Daoy (cell line): ENCODE measurements around the gene TAF1B. TPM values are rescaled to one million over a fixed set of nuclear protein-coding genes. Genes with fewer than 3 reads are reported as not detected.
"Not testable (repeated sequence)": the region's sequence is repeated elsewhere in the genome, so short reads cannot be mapped to it uniquely, and the experiment has no call there.

Source experiments
- DNase-seq: peaks from one replicate; pipeline ENCODE4 v3.0.0-alpha.2; 2015; ENCODE audit warnings: low read depth
- total RNA-seq: library from RNA; depleted of rRNA; stranded (reverse); fragments of >200 nt; shearing (Covaris generic); gene quantifications from 2 replicates; pipeline ENCODE4 v1.2.3, GENCODE V29; 2014

The TAF1B gene
- total RNA-seq, 1 experiment from 2014 or later: 47.2 TPM

GRCh38 chr2:9879455-9880194, 36.4 kb downstream of the TAF1B start:
- no peak for DNase-seq

DNA sequence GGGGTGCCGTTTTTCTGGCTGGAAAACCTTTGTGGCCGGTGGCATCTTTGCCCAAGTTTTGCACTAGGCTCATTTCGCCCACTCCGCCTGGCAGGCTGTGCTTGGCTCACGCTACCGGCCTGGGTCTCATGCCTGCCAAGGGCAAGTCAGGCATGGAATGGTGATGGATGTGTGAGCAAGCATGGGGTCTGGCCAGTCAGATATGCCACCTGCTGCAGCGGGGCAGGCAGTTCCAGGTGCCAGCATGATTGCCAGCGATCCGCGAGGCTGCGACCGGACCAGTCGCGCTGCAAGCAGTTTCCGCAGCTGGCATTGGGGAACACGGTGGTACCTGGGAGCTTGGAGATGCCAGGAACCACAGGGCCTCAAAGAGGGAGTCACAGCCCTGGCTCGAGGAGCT, 40.6 kb downstream of the TAF1B start:
- no peak for DNase-seq

GRCh38 chr2:9884436-9884835, 41.2 kb downstream of the TAF1B start:
- DNase-seq: no peak

DNA sequence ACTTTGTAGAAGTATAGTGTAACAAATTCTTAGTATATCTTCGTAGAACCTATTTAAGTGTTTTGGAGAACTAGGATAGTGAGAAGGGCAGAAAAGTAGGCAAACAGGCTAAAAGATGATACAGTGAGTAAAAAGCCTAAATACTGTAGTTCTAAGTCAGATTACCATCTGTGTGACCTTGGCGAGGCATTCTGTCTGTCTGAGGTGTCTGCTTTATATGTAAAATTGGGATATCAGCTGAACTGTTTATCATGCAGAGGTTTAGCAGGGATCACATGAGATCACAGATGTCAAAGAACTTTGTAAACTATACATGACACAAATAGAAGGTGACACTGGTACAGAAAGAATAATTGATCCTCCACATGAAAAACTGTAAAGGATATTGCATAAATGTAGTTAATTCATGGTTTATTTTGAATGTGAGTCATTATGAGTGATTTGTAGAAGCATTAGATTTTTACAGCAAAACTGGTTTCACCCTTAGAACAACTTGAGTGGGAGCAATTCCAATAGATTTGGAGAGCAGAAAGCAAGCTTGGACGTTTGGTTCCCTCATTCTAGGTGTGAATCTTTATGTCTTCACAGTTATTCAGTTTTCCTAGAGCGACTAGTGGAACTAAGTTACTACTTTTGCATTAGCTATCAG, 41.9 kb downstream of the TAF1B start:
- DNase-seq: no peak

GRCh38 chr2:9887513-9887912, 44.2 kb downstream of the TAF1B start:
- DNase-seq: no peak

DNA sequence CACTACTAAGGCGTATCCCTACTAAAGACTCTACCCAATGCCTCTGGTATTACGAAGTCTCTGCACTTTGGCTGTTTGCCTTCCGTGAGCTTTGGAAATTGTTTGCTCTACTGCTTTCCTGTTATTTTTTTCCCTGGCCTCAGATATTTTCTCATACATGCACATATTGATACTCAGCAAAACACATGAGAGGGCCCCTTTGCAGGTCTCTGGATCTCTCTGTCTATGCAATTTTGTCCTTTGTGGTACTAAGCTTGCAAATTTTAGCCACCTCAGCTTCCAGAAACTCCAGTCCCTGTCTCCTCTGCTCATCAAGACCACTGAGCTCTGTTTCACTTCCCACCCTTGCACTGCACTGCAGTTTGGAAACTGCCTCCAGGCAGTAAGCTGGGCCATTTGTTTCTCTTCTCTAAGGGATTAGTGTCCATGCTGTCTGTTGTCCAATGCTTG, 46.6 kb downstream of the TAF1B start:
- no peak for DNase-seq

- DNase-seq: no peak
Measured at GRCh38 chr2:9892236-9892635, 49.0 kb downstream of the TAF1B start.

DNA sequence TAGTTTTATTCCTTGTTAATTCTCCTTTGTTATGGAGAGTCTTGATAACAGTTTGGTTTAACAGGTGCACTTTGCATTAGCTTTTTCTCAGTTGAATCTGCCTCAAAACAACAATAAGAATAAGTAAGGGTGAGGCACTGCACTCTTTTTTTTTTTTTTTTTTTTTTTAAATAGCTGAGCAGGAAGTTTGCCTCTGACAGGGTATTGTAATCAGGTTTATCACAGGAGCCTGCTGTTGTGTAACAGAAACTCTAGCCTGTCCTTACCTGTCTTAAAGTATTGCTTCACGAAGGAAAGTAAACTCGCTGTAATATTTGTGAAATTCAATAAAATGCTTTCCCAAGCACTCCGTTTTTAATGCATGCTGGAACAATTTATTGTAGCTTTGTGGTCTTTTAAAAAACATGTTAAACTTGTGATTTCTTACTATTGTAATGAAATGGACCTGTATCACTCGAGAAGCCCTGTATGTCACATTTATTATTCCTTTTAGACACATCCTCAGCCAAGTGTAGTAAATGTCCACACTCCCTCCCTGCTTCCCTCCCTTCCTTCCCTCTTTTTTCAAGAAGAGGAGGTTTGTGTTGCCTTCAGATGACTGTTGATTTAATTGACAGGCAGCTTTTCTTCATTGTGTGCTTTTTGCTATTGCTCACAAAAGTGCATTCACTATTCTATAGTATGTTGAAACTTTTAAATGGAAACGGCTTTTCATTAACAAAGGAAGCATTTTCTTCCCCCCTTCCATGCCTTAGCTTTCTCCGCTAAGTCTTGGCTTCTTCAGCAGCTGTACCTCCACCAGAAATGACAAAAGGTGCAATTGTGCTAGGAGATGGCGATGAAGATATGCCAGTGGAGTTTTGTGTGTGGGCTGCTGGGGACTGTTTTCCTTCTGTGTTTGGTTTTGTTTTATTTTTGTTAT, 52.7 kb downstream of the TAF1B start:
- no peak for DNase-seq

- peak; percentile 92 for DNase-seq
Measured at GRCh38 chr2:9897331-9897737, 54.1 kb downstream of the TAF1B start.

GRCh38 chr2:9897846-9898245, 54.6 kb downstream of the TAF1B start:
- DNase-seq: no peak

- DNase-seq: no peak
Measured at GRCh38 chr2:9905413-9905812, 62.1 kb downstream of the TAF1B start.

DNA sequence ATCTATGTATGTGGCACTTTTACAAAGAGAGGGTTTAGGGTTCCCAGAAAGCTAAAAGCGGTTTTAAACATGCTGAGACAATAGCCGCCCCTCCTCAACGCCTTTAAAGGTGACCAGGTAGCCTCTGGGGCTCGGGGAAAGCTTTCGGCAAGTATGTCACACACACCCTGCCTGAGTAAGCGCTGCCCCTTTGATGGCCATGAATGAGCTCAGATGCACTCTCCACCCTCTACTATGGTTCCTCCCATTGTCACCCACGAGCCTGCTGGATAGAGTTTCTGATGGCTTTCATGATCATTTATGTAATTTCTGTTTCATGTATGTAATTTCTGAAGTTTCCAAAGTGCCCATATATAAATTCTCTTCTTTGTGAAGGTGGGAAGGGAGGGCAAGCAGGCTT, 64.1 kb downstream of the TAF1B start:
- no peak for DNase-seq

DNA sequence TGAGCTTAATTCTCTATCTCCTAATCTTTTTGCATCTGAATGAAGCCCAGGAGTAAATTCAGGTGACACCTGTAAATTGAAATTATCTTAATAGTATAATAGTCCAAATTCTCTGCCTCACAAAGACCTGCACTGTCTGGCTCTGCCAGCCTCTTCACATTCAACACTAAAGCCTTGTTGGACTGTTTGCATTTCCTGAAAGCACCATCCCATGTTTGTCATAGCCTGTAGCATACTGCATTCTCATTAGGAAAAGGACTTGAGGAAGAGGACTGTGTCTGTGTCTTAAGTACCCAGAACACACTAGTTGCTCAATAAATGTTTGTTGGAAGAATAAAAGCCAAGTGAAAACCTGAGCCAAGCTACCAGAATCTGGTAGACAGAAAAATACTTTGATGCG, 65.4 kb downstream of the TAF1B start:
- DNase-seq: no peak

DNA sequence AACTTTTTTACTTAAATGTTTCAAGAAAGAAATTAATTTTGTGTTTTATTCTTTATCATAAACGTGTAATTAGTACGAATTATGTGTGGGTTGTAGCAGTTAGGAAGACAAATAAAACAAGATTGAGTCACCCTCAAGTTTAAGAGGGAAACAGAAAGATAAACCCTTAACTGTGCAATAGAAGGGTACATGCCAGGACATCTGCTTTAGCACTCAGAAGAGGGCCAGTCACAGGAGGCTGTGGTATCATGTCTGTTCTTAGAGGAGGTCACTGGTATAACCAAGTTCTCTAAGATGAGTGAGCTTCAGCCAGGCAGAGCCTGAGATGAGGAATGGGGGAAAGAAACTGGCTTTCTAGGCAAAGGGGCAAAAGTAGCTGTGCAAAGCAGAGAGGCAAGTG, 65.8 kb downstream of the TAF1B start:
- no peak for DNase-seq

DNA sequence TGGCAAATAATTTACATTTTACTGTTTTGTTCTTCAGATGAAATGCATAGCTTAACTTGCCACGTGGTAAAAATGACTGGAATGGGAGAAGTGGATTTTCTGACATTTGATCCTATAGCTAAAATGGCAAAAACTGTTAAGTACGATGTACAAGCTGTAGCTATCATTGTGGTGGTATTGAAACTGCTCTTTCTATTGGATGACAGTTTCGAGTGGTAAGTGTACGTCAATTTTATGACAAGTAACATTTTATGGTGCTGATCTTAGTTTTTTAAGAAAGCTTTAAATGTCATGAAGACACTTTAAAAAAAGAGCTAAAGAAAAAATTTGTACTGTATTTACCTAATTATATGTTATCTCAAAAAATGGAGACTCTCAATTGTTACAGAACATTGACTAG, 67.4 kb downstream of the TAF1B start:
- DNase-seq: no peak

DNA sequence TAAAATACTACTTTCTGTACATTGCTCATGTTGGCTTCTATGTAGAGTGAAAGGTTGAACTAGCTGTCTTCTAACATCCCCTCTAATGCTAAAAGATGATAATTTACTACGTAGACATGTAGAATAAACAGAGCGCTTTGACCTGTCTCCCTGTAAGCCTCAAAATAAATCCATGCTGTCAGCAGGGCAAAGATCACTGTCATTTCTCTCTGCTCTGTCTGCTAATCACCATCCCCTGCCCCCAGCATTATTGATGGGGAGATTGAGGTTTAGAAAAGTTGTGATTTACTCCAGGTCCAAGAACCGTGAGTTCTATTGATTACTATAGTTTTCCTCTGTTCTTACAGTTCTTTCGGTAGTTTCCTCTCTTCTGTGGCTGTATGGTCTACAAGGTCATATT, 69.2 kb downstream of the TAF1B start:
- no peak for DNase-seq

GRCh38 chr2:9914384-9915065, 71.3 kb downstream of the TAF1B start:
- peak; percentile 92 for DNase-seq

GRCh38 chr2:9918275-9918674, 75.0 kb downstream of the TAF1B start:
- no peak for DNase-seq

- no peak for DNase-seq
Measured at GRCh38 chr2:9919512-9919911, 76.2 kb downstream of the TAF1B start.

- DNase-seq: not testable (repeated sequence)
Measured at GRCh38 chr2:9927020-9927419, 83.7 kb downstream of the TAF1B start.

GRCh38 chr2:9937258-9937657, 94.0 kb downstream of the TAF1B start:
- DNase-seq: no peak

DNA sequence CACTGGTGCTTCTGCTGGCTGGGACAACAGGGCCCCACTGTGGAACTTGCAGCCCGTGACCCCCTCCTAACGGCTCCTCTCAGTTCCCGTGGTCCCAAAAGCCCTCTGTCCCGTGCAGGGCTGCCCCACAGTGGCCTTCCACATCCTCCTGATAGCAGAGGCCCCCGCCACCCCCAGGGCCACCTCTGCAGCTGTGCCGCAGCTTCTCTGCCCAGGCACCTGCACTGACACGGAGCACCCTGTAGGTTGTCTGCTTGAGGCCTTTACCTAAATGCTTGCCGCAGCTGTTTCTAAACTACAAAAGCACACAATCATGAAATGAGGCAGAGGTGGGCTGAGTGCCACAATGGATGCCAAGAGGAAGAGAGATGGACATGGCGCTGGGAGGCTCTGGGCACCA, 94.7 kb downstream of the TAF1B start:
- DNase-seq: no peak
